Medulla oblongata (tissue), 1 donor: ENCODE data around the gene CROCC2.

ENCODE experiments used
- DNase-seq: peaks from one replicate; pipeline ENCODE4 v3.0.0-alpha.2; 2015; ENCODE audit errors: extremely low spot score

The CROCC2 gene

GRCh38 chr2:241037498-241037897, 131.4 kb downstream of the CROCC2 start:
- DNase-seq = no peak

- no peak for DNase-seq
Measured at GRCh38 chr2:241038374-241039180, 132.4 kb downstream of the CROCC2 start.

- no peak for DNase-seq
Measured at GRCh38 chr2:241039416-241039815, 133.3 kb downstream of the CROCC2 start.

DNA sequence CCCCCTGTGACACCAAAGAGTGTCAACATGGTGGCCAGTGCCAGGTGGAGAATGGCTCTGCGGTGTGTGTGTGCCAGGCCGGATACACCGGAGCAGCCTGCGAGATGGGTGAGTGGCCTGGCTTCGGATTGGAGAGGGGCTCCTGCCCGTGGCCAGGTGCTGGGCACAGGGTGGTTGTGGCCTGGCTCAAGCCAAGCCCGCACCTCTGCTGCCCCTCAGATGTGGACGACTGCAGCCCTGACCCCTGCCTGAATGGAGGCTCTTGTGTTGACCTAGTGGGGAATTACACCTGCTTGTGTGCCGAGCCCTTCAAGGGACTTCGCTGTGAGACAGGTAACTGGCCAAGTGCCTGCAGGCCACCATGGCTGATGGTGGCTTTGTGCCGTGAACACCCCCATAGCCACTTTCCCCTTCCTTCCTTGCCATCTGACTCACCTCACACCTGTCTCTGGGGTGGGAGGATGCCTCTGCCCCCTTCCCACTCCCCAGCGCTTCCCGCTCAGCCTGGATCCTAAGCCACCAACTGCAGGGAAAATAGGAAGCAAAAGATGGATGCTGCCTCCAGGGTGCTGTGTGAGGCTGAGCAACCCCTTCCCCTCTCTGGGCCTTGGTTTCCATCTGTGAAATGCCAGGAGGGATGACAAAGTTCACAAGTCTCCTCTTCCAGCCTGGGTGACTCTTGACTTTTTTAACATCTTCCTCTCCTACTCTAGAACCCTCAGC, 134.1 kb downstream of the CROCC2 start:
- DNase-seq = no peak

DNA sequence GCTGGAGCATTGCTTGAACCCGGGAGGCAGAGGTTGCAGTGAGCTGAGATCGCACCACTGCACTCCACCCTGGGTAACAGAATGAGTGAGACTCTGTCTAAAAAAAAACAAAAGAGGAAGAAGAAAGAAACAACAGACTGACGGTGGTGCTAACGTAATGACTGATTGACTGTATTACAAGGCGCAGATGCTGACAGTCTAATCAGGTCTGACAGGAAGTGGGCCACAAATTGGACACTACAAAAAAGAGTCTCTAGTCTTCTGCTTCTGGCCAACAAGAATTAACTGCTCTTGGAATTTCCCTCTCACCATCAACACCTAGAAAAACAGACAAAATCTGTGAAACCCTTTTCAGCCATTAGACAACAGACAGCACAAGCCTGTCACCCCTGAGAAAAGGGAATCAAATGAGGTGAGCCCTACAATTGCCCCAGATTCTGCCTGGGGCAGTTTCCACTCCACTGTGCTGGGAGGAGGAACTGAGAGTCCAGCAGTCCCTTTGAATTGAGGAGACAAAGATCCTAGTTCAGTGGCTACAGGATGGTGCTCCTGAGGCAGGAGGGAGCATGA, 135.5 kb downstream of the CROCC2 start:
- no peak for DNase-seq
